Stimulated activated naive CD8-positive, alpha-beta T cell treated with anti-CD3 and anti-CD28 coated beads, Interleukin-15, amount 100 ng/mL, for 72 hours (primary cell): ENCODE data around the gene PHLDA3.
"Not testable (repeated sequence)": the region's sequence is repeated elsewhere in the genome, so short reads cannot be mapped to it uniquely, and the experiment has no call there.

ENCODE experiments used
- ATAC-seq: fragments of 150-1000 bp; cut with Tn5 transposase; 2 replicates; pipeline ENCODE4 v1.10.0; 2021; ENCODE audit warnings: mild to moderate bottlenecking, moderate library complexity
- DNase-seq, 2 donors: peaks; one replicate each; pipeline ENCODE4 v3.0.0; 2021 to 2022
- H3K27ac Mint-ChIP-seq, 2 donors: one replicate each; pipeline ENCODE4 v1.8.0; 2022; ENCODE audit warnings: mild to moderate bottlenecking in 2 of 2, mixed read lengths in 2 of 2, moderate library complexity in 2 of 2
- H3K27me3 Mint-ChIP-seq: one replicate; pipeline ENCODE4 v1.8.0; 2022; ENCODE audit warnings: mixed read lengths
- H3K4me1 Mint-ChIP-seq: one replicate; pipeline ENCODE4 v1.8.0; 2022; ENCODE audit warnings: mild to moderate bottlenecking, mixed read lengths
- H3K4me3 Mint-ChIP-seq, 2 donors: one replicate each; pipeline ENCODE4 v1.8.0; 2022; ENCODE audit warnings: mild to moderate bottlenecking in 2 of 2, mixed read lengths in 2 of 2, moderate library complexity in 1 of 2
- H3K9me3 Mint-ChIP-seq, 2 donors: one replicate each; pipeline ENCODE4 v1.8.0; 2022; ENCODE audit warnings: mixed read lengths in 2 of 2

PHLDA3 gene

GRCh38 chr1:201481761-201482493, 12.9 kb upstream of the PHLDA3 start:
- H3K27ac Mint-ChIP-seq: no peak overlapping the region

DNA sequence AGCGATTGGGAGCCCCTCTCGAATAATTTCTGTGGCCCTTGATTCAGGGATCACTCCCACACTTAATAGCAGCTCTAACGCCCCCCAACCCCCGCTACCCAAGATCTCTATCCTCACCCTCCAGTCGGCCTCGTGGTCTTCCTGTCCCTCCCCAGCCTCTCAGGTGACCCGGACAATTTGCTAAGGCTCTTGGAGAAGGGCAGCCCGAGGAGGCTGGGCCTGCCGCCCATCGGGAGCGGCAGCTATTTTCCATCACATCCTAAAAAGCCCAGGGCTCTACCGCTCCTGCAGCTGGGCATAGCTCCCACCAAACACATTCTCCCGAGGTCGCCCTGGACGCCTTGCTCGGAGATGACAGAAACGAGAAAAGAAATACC, 12.0 kb upstream of the PHLDA3 start:
- ATAC-seq: no peak
- peaks cover 34% of the 10 kb centered on the region for H3K4me1 Mint-ChIP-seq

More at GRCh38 chr1:201481761-201482493, 12.9 kb upstream of the PHLDA3 start:
- no peaks in the 10 kb centered on the region for H3K9me3 Mint-ChIP-seq
- H3K4me1 Mint-ChIP-seq: peaks cover 28% of the 10 kb centered on the region
- ATAC-seq (peak; percentile 93), DNase-seq (peak; percentile 81 to 84)
- H3K4me3 Mint-ChIP-seq: peak overlapping the region; percentile 69 to 91
- peaks cover 40% of the 10 kb centered on the region for H3K27me3 Mint-ChIP-seq

GRCh38 chr1:201480231-201481003, 11.4 kb upstream of the PHLDA3 start:
- peak; percentile 45 to 47 for DNase-seq
- Mint-ChIP-seq H3K27me3 (peaks cover 51% of the 10 kb centered on the region), H3K4me1 (peaks cover 34% of the 10 kb centered on the region)

More for the DNA sequence above, 12.0 kb upstream of the PHLDA3 start:
- no peak for DNase-seq
- H3K27ac Mint-ChIP-seq: peak overlapping the region in 1 of 2 donors; percentile 54
- H3K9me3 Mint-ChIP-seq: no peaks in the 10 kb centered on the region
- peak overlapping the region; percentile 69 to 91 for H3K4me3 Mint-ChIP-seq
- H3K27me3 Mint-ChIP-seq: peaks cover 49% of the 10 kb centered on the region

GRCh38 chr1:201479201-201479730, 10.3 kb upstream of the PHLDA3 start:
- Mint-ChIP-seq H3K27me3 (peaks cover 52% of the 10 kb centered on the region), H3K4me3 (no peak overlapping the region), H3K9me3 (no peaks in the 10 kb centered on the region), H3K27ac (no peak overlapping the region), H3K4me1 (peaks cover 34% of the 10 kb centered on the region)
- no peak for DNase-seq
- no peak for ATAC-seq

More at GRCh38 chr1:201480231-201481003, 11.4 kb upstream of the PHLDA3 start:
- H3K9me3 Mint-ChIP-seq: no peaks in the 10 kb centered on the region
- no peak overlapping the region for H3K27ac Mint-ChIP-seq
- peak overlapping the region; percentile 69 to 91 for H3K4me3 Mint-ChIP-seq
- peak; percentile 53 for ATAC-seq

- H3K27ac Mint-ChIP-seq, H3K9me3 Mint-ChIP-seq, H3K4me3 Mint-ChIP-seq, ATAC-seq, DNase-seq: not testable (repeated sequence)
- H3K4me1 Mint-ChIP-seq: peaks cover 34% of the 10 kb centered on the region
- H3K27me3 Mint-ChIP-seq: peaks cover 58% of the 10 kb centered on the region
These were observed 9.7 kb upstream of the PHLDA3 start for GRCh38 chr1:201478666-201479065.

GRCh38 chr1:201476670-201477344, 7.8 kb upstream of the PHLDA3 start:
- Mint-ChIP-seq H3K4me1 (peaks cover 26% of the 10 kb centered on the region), H3K27ac (no peak overlapping the region), H3K9me3 (no peaks in the 10 kb centered on the region), H3K27me3 (peaks cover 69% of the 10 kb centered on the region), H3K4me3 (no peak overlapping the region)
- ATAC-seq: no peak
- DNase-seq: no peak

- peaks cover 18% of the 10 kb centered on the region for H3K4me1 Mint-ChIP-seq
- H3K9me3 Mint-ChIP-seq: no peaks in the 10 kb centered on the region
- no peak for DNase-seq
- no peak overlapping the region for H3K27ac Mint-ChIP-seq
- no peak overlapping the region for H3K4me3 Mint-ChIP-seq
- peaks cover 69% of the 10 kb centered on the region for H3K27me3 Mint-ChIP-seq
- no peak for ATAC-seq
These were observed 7.1 kb upstream of the PHLDA3 start for GRCh38 chr1:201475915-201476669.

DNA sequence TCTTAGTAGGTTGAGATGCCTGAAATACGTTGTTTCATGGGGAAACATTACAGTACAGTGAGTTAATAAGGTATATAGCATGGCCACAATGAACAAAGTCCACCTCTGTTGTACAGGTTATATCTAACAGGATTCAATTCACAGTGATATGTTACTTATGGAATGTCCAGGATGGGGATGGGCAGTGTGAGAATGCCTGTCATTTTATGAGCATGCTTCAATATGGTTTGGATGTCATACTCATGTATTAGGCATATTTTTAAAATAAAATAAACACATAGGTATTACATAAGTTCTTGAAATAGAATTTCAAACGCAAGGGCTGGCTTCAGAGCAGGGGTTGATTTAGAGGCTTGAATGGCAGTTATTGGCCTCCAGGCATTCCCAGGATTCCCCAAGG, 6.1 kb upstream of the PHLDA3 start:
- Mint-ChIP-seq H3K27ac (no peak overlapping the region), H3K4me1 (peaks cover 9% of the 10 kb centered on the region), H3K4me3 (no peak overlapping the region), H3K9me3 (no peaks in the 10 kb centered on the region), H3K27me3 (peaks cover 69% of the 10 kb centered on the region)
- ATAC-seq (no peak), DNase-seq (no peak)

DNA sequence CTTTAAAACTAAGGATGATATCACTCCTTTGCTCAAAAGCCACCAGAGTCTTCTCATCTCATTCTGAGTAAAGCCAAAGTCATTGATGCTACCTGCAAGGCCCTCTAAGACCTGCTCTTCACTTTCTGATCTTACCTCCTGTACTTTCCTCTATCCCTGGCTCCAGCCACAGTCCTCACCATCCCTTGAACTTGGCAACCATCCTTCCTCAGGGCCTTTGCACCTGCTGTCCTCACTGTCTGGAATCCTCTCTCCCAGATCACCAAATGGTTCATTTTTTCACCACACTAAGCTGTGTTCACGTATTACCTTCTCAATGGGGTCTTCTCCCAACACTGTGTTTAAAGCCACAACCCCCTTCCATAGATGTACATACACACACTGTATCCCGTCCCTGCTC, 4.3 kb upstream of the PHLDA3 start:
- Mint-ChIP-seq H3K4me1 (peaks cover 16% of the 10 kb centered on the region), H3K9me3 (no peaks in the 10 kb centered on the region), H3K4me3 (no peak overlapping the region), H3K27me3 (peaks cover 77% of the 10 kb centered on the region), H3K27ac (no peak overlapping the region)
- DNase-seq (no peak), ATAC-seq (no peak)

DNA sequence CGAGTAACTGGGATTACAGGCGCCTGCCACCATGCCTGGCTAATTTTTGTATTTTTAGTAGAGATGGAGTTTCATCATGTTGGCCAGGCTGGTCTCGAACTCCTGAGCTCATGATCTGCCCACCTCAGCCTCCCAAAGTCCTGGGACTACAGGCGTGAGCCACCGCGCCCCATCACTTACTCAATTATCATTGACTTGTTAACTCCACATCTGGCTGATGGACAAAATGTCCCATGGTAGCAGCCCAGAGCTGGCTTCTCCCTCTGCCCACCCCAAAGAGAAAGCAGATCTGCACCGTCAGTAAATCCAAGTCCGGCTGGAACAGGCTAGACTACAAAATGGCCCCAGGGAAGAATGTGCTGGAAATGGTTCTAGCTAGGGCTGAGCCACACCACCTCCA, 3.3 kb upstream of the PHLDA3 start:
- peaks cover 25% of the 10 kb centered on the region for H3K4me1 Mint-ChIP-seq

DNA sequence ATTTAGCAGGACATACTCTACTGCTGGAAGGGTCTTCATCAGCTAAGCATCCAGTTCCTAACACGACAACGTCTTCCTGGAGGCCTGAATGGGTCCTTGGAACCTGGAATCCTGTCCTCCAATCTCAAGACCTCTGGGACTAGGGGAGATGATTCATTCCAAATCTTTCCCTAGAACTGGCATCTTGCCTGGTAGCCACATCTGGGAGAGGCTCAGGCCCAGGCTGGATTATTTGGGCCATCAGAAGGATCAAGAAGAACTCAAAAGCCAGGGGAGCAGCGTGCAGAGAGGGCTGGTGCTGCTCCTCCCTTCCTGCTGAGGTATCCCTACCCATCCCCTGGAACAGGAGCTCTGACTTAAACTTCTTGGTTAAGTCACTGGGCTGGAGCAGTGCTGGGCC, 2.8 kb upstream of the PHLDA3 start:
- Mint-ChIP-seq H3K27ac (no peak overlapping the region), H3K9me3 (no peaks in the 10 kb centered on the region), H3K4me1 (peaks cover 25% of the 10 kb centered on the region), H3K4me3 (no peak overlapping the region), H3K27me3 (peaks cover 79% of the 10 kb centered on the region)
- DNase-seq (no peak), ATAC-seq (no peak)

More for the DNA sequence above, 3.3 kb upstream of the PHLDA3 start:
- not testable (repeated sequence) for H3K4me3 Mint-ChIP-seq, DNase-seq, ATAC-seq, H3K9me3 Mint-ChIP-seq, H3K27ac Mint-ChIP-seq
- H3K27me3 Mint-ChIP-seq: peaks cover 83% of the 10 kb centered on the region

DNA sequence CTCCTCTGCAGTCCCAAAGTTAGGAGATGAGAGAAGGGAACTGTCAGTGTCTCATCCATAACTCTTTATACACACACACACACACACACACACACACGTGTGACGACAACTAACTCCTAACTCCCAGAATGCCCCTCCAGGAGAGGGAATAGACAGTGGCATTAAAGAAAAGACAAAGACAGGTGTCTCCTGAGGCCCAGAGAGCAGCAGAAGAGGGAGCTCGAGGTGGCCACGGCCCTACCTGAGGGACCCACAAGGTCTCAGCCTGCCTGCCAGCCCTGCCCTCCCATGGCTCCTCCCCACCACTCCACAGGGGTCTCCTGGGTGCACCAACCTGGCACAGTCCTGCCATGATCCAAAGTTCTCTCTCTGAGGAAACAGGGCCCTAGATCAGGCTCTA, 1.6 kb upstream of the PHLDA3 start:
- no peak overlapping the region for H3K27ac Mint-ChIP-seq
- DNase-seq: no peak
- H3K4me3 Mint-ChIP-seq: no peak overlapping the region
- H3K4me1 Mint-ChIP-seq: peaks cover 18% of the 10 kb centered on the region
- H3K27me3 Mint-ChIP-seq: peaks cover 74% of the 10 kb centered on the region
- no peak for ATAC-seq
- no peaks in the 10 kb centered on the region for H3K9me3 Mint-ChIP-seq

- Mint-ChIP-seq H3K4me1 (peaks cover 18% of the 10 kb centered on the region), H3K27me3 (peaks cover 82% of the 10 kb centered on the region)
- no peak for ATAC-seq
These were observed 672 bp upstream of the PHLDA3 start for GRCh38 chr1:201469645-201470074.

DNA sequence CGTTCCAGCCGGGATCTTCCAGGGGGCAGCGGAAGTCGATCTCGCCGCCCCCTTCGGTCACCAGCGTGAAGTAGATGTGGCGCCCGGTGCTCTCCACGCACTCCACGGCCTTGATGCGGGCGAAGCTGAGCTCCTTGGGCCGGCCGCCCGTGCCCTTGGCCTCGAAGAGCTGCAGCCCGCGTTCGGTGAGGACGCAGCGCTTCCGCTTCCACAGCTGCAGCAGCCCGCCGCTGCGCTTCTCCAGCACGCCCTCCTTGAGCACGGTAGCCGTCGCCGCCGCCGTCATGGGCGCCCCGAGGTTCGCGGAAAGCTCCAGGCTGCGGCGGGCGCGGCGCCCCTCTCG, 516 bp downstream of the PHLDA3 start:
- ATAC-seq (peak; percentile 60), DNase-seq (no peak)
- Mint-ChIP-seq H3K4me1 (peaks cover 18% of the 10 kb centered on the region), H3K9me3 (no peaks in the 10 kb centered on the region), H3K4me3 (peak overlapping the region; percentile 81 to 82), H3K27me3 (peaks cover 74% of the 10 kb centered on the region), H3K27ac (no peak overlapping the region)

More at GRCh38 chr1:201469645-201470074, 672 bp upstream of the PHLDA3 start:
- H3K9me3 Mint-ChIP-seq: no peaks in the 10 kb centered on the region
- H3K4me3 Mint-ChIP-seq: peak overlapping the region; percentile 82 to 83
- H3K27ac Mint-ChIP-seq: no peak overlapping the region
- no peak for DNase-seq

DNA sequence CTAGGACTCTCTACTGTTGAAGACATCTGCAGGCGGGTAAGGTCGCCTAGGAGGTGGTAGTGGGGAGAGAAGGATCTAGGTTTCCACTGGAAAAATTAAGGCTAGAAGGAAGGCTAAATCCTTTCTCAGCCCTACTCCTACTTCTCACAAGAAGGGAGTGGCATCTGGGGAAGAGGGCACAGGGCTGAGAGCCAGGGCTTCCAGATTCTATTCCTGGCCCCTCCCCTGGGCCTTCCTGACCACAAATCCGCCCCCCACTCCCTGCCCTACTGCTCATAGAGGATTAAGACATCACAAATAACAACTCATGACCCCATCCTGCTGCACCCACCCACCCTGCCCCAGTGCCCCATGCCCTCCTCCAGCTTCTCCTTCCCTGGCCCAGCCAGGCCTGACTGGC, 2.5 kb downstream of the PHLDA3 start:
- no peak for ATAC-seq
- Mint-ChIP-seq H3K27ac (no peak overlapping the region), H3K4me3 (no peak overlapping the region), H3K9me3 (no peaks in the 10 kb centered on the region), H3K27me3 (peaks cover 63% of the 10 kb centered on the region), H3K4me1 (peaks cover 18% of the 10 kb centered on the region)
- DNase-seq: no peak
